GM12878 (cell line): ENCODE data around the gene ATP5PO. TPM values are rescaled to one million over a fixed set of nuclear protein-coding genes. Genes with fewer than 3 reads are reported as not detected.

Experiments used
- ASH2L ChIP-seq: fragments of 300-600, 200-600 bp; sonication (generic); IDR thresholded peaks from 2 replicates; pipeline ENCODE4 v1.6.1; 2017; ENCODE audit warnings: low read depth, mild to moderate bottlenecking, borderline replicate concordance
- BHLHE40 ChIP-seq, 2 experiments: fragments of 450-650 bp in 1 of 2; IDR thresholded peaks; 2 replicates each; pipeline ENCODE4 v1.6.1; 2011 to 2017; ENCODE audit warnings: low read depth in 2 of 2, borderline replicate concordance in 1 of 2, improper control_type of control experiment in 1 of 2, low read length in 1 of 2, mild to moderate bottlenecking in 1 of 2
- CHD1 ChIP-seq: IDR thresholded peaks from 2 replicates; pipeline ENCODE4 v1.6.1; 2012; ENCODE audit warnings: low read depth, low read length, improper control_type of control experiment
- CUX1 ChIP-seq: IDR thresholded peaks from 2 replicates; pipeline ENCODE4 v1.6.1; 2012; ENCODE audit warnings: improper control_type of control experiment, low read depth, low read length; ENCODE audit not compliant: insufficient replicate concordance
- E4F1 ChIP-seq: fragments of 450-650 bp; IDR thresholded peaks from 2 replicates; pipeline ENCODE4 v1.6.1; 2018; ENCODE audit warnings: borderline replicate concordance, mild to moderate bottlenecking; ENCODE audit not compliant: partially characterized antibody
- EED ChIP-seq: sonication (generic); IDR thresholded peaks from 2 replicates; pipeline ENCODE4 v1.6.1; 2016; ENCODE audit warnings: antibody characterized with exemption, low read depth
- HSF1 ChIP-seq: fragments of 150-350 bp; IDR thresholded peaks from 2 replicates; pipeline ENCODE4 v1.6.1; 2014; ENCODE audit warnings: mild to moderate bottlenecking, low read depth, low read length
- MTA2 ChIP-seq: fragments of 450-650 bp; IDR thresholded peaks from 2 replicates; pipeline ENCODE4 v1.6.1; 2016; ENCODE audit warnings: low read depth, mild to moderate bottlenecking, moderate library complexity
- MYB ChIP-seq: fragments of 150-350 bp; IDR thresholded peaks from 2 replicates; pipeline ENCODE4 v1.6.1; 2014; ENCODE audit warnings: mild to moderate bottlenecking, low read depth, low read length, borderline replicate concordance
- NFIC ChIP-seq: IDR thresholded peaks from 2 replicates; pipeline ENCODE4 v1.6.1; 2012; ENCODE audit warnings: low read depth, mild to moderate bottlenecking, inconsistent platforms, low read length, moderate library complexity
- NR2C1 ChIP-seq: fragments of 450-650 bp; IDR thresholded peaks from 2 replicates; pipeline ENCODE4 v1.6.1; 2017; ENCODE audit warnings: antibody characterized with exemption, mild to moderate bottlenecking, moderate library complexity
- PML ChIP-seq: IDR thresholded peaks from 2 replicates; pipeline ENCODE4 v1.6.1; 2012; ENCODE audit warnings: low read length, inconsistent platforms
- RELA ChIP-seq: fragments of 450-650 bp; IDR thresholded peaks from 2 replicates; pipeline ENCODE4 v1.8.0; 2014; ENCODE audit warnings: borderline replicate concordance; ENCODE audit not compliant: partially characterized antibody
- SIN3A ChIP-seq: IDR thresholded peaks from 2 replicates; pipeline ENCODE4 v1.6.1; 2012; ENCODE audit warnings: low read depth, low read length, improper control_type of control experiment
- SMAD1 ChIP-seq: fragments of 450-650 bp; IDR thresholded peaks from 2 replicates; pipeline ENCODE4 v1.6.1; 2018; ENCODE audit warnings: mild to moderate bottlenecking, low read depth; ENCODE audit not compliant: partially characterized antibody
- SPI1 ChIP-seq: IDR thresholded peaks from 2 replicates; pipeline ENCODE4 v1.6.1; 2011; ENCODE audit warnings: low read depth, mild to moderate bottlenecking, low read length, moderate library complexity, borderline replicate concordance; ENCODE audit not compliant: insufficient read depth
- SREBF1 ChIP-seq: IDR thresholded peaks from 2 replicates; pipeline ENCODE4 v1.6.1; 2012; ENCODE audit warnings: mild to moderate bottlenecking, low read length
- STAT1 ChIP-seq: fragments of 450-650 bp; conservative IDR thresholded peaks from 2 replicates; pipeline ENCODE4 v1.6.1; 2014; ENCODE audit warnings: antibody characterized with exemption, mild to moderate bottlenecking
- TAF1 ChIP-seq: IDR thresholded peaks from 2 replicates; pipeline ENCODE4 v1.6.1; 2011; ENCODE audit warnings: mild to moderate bottlenecking, low read depth, low read length, borderline replicate concordance
- TARDBP ChIP-seq: IDR thresholded peaks from 2 replicates; pipeline ENCODE4 v1.6.1; 2016; ENCODE audit warnings: borderline replicate concordance
- ZNF207 ChIP-seq: fragments of 450-650 bp; IDR thresholded peaks from 2 replicates; pipeline ENCODE4 v1.6.1; 2014; ENCODE audit warnings: antibody characterized with exemption, mild to moderate bottlenecking, borderline replicate concordance
- ZNF217 ChIP-seq: fragments of 450-650 bp; IDR thresholded peaks from 2 replicates; pipeline ENCODE4 v1.6.1; 2017; ENCODE audit warnings: antibody characterized with exemption, mild to moderate bottlenecking
- ZNF274 ChIP-seq: IDR thresholded peaks from one replicate; pipeline ENCODE4 v1.8.0; 2011; ENCODE audit not compliant: insufficient read length, insufficient read depth
- polyA plus RNA-seq, 11 experiments: library from polyadenylated mRNA; depleted of rRNA in 4 of 11; unstranded in 6 of 11; stranded (reverse) in 5 of 11; fragments of >200 nt; fragmentation: Nextera tagmentation in 4 of 11; fragmentation: Illumina TruSeq in 1 of 11; extraction: Ambion mirVana in 4 of 11; extraction: Trizol in 1 of 11; gene quantifications; 1 replicate in 1 of 11; 2 replicates in 10 of 11; pipeline versions ENCODE4 v1.2.1 to v1.2.3, GENCODE V29; 2011 to 2016; ENCODE audit warnings: inconsistent platforms in 2 of 11, missing spikeins in 2 of 11, low read depth in 1 of 11
- total RNA-seq, 4 experiments: library from RNA; depleted of rRNA in 3 of 4; stranded (reverse); fragments of >200 nt in 3 of 4; fragmentation: Illumina TruSeq in 1 of 4; extraction: Trizol in 1 of 4; gene quantifications; 2 replicates each; pipeline versions ENCODE4 v1.2.1 to v1.2.3, GENCODE V29; 2013 to 2021

Gene ATP5PO
- total and polyA plus RNA-seq, 10 of the 15 experiments (the other 5 are each of a cell fraction or from before 2014, with no cell fraction given), result 251 to 1,656 (median 470) TPM

- TF ChIP-seq MTA2, result no peak
- no peak for TF ChIP-seq TARDBP
- no peak for TF ChIP-seq SPI1
- peak; percentile 15 to 26; a peak in 1 of 4 replicates for TF ChIP-seq BHLHE40 (IDR thresholded peaks at IDR 0.05; ENCODE audit: borderline replicate concordance in 1 of 2, low read depth in 2 of 2, low read length in 1 of 2)
- no peak for TF ChIP-seq PML
- no peak for TF ChIP-seq ZNF207
- no peak for TF ChIP-seq SMAD1
- no peak for TF ChIP-seq ZNF274
- no peak for TF ChIP-seq SREBF1
- TF ChIP-seq EED, result peak; percentile 49; the same call in 1 of the 2 replicates
- no peak for TF ChIP-seq ZNF217
- TF ChIP-seq NR2C1, result no peak
- TF ChIP-seq STAT1, result no peak
- TF ChIP-seq E4F1, result no peak
- TF ChIP-seq RELA, result no peak
- TF ChIP-seq ASH2L, result no peak
- TF ChIP-seq CUX1, result no peak
- no peak for TF ChIP-seq NFIC
- no peak for TF ChIP-seq SIN3A
- peak; percentile 89 for TF ChIP-seq HSF1
- TF ChIP-seq MYB, result no peak
- no peak for TF ChIP-seq TAF1
- TF ChIP-seq CHD1, result no peak
Measured at GRCh38 chr21:33924079-33924765, 8.6 kb upstream of the ATP5PO start (continued).
